Right atrium auricular region (tissue), 2 donors: ENCODE measurements around the gene NAA15. TPM values are rescaled to one million over a fixed set of nuclear protein-coding genes. Genes with fewer than 3 reads are reported as not detected.
"Not testable (repeated sequence)": the region's sequence is repeated elsewhere in the genome, so short reads cannot be mapped to it uniquely, and the experiment has no call there.

Source experiments
- DNase-seq: peaks from one replicate; pipeline ENCODE4 v3.0.0-alpha.2; 2019; ENCODE audit warnings: low spot score
- H3K27ac ChIP-seq, 2 donors: fragments of 200-600 bp; sonication (generic); 1 replicate in 1 of 2; 2 replicates in 1 of 2; pipeline ENCODE4 v1.5.1; 2016 to 2019
- H3K27me3 ChIP-seq, 2 donors: fragments of 200-600 bp; sonication (generic); one replicate each; pipeline versions ENCODE4 v1.5.1 to v1.6.0; 2017 to 2019
- H3K36me3 ChIP-seq: fragments of 200-600 bp; sonication (generic); one replicate; pipeline ENCODE4 v1.5.1; 2016
- H3K4me1 ChIP-seq, 2 donors: fragments of 200-600 bp; sonication (generic); one replicate each; pipeline versions ENCODE4 v1.5.1 to v1.6.0; 2017 to 2019
- H3K4me3 ChIP-seq, 2 donors: fragments of 200-600 bp; sonication (generic); 1 replicate in 1 of 2; 2 replicates in 1 of 2; pipeline ENCODE4 v1.5.1; 2017 to 2019; ENCODE audit warnings: mild to moderate bottlenecking in 1 of 2, moderate library complexity in 1 of 2
- H3K9me3 ChIP-seq, 2 donors: fragments of 200-600 bp; sonication (generic); one replicate each; pipeline ENCODE4 v1.5.1; 2019
- total RNA-seq, 2 donors: library from RNA; depleted of rRNA; stranded (reverse); fragments of >200 nt; gene quantifications; one replicate each; pipeline ENCODE4 v1.1.0, GENCODE V29; 2016
- TF ChIP-seq, protein P1 (sequence below), 2 donors: fragments of 200-600 bp; sonication (generic); IDR thresholded peaks; one replicate each; pipeline ENCODE4 v1.5.1; 2019; ENCODE audit warnings: antibody characterized with exemption in 2 of 2

The NAA15 gene
- total RNA-seq, 2 donors from 2014 or later: 21.5 to 24.2 TPM

GRCh38 chr4:139436122-139436521, 134.8 kb downstream of the NAA15 start:
- H3K4me1 ChIP-seq: no peaks in the 10 kb centered on the region
- H3K27me3 ChIP-seq: no peaks in the 10 kb centered on the region
- no peak overlapping the region for H3K4me3 ChIP-seq
- H3K9me3 ChIP-seq: peaks cover 0 to 24% of the 10 kb centered on the region in 2 donors
- DNase-seq: no peak
- TF ChIP-seq, protein P1, sequence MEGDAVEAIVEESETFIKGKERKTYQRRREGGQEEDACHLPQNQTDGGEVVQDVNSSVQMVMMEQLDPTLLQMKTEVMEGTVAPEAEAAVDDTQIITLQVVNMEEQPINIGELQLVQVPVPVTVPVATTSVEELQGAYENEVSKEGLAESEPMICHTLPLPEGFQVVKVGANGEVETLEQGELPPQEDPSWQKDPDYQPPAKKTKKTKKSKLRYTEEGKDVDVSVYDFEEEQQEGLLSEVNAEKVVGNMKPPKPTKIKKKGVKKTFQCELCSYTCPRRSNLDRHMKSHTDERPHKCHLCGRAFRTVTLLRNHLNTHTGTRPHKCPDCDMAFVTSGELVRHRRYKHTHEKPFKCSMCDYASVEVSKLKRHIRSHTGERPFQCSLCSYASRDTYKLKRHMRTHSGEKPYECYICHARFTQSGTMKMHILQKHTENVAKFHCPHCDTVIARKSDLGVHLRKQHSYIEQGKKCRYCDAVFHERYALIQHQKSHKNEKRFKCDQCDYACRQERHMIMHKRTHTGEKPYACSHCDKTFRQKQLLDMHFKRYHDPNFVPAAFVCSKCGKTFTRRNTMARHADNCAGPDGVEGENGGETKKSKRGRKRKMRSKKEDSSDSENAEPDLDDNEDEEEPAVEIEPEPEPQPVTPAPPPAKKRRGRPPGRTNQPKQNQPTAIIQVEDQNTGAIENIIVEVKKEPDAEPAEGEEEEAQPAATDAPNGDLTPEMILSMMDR (IDR thresholded peaks at IDR 0.05): no peak
- H3K27ac ChIP-seq: no peak overlapping the region
- H3K36me3 ChIP-seq: no peaks in the 10 kb centered on the region

GRCh38 chr4:139438141-139438540, 136.8 kb downstream of the NAA15 start:
- Histone ChIP-seq H3K27me3 (no peaks in the 10 kb centered on the region), H3K4me3 (no peak overlapping the region), H3K9me3 (peaks cover 0 to 24% of the 10 kb centered on the region in 2 donors), H3K36me3 (no peaks in the 10 kb centered on the region), H3K4me1 (no peaks in the 10 kb centered on the region), H3K27ac (no peak overlapping the region)
- TF ChIP-seq, protein P1 (IDR thresholded peaks at IDR 0.05): no peak
- DNase-seq: no peak

GRCh38 chr4:139441029-139441428, 139.7 kb downstream of the NAA15 start:
- H3K4me1 ChIP-seq: no peaks in the 10 kb centered on the region
- H3K27me3 ChIP-seq: no peaks in the 10 kb centered on the region
- TF ChIP-seq, protein P1 (IDR thresholded peaks at IDR 0.05): no peak
- DNase-seq: no peak
- no peak overlapping the region for H3K27ac ChIP-seq
- H3K9me3 ChIP-seq: peaks cover 0 to 24% of the 10 kb centered on the region in 2 donors
- no peak overlapping the region for H3K4me3 ChIP-seq
- no peaks in the 10 kb centered on the region for H3K36me3 ChIP-seq

GRCh38 chr4:139443661-139444060, 142.4 kb downstream of the NAA15 start:
- TF ChIP-seq, protein P1 (IDR thresholded peaks at IDR 0.05): no peak
- Histone ChIP-seq H3K4me3 (no peak overlapping the region), H3K27ac (no peak overlapping the region), H3K27me3 (no peaks in the 10 kb centered on the region), H3K36me3 (no peaks in the 10 kb centered on the region), H3K9me3 (peaks cover 0 to 6% of the 10 kb centered on the region in 2 donors), H3K4me1 (no peaks in the 10 kb centered on the region)
- no peak for DNase-seq

DNA sequence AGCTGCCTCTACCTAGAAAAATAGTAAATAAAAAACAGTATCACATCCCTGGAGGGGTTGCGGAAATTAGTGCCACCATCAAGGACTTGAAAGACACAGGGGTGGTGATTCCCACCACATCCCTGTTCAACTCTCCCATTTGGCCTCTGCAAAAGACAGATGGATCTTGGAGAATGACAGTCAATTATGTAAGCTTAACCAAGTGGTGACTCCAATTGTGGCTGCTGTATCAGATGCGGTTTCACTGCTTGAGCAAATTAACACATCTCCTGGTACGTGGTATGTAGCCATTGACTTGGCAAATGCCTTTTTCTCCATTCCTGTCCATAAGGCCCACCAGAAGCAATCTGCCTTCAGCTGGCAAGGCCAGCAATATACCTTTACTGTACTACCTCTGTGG, 143.6 kb downstream of the NAA15 start:
- H3K27me3 ChIP-seq, DNase-seq, H3K4me3 ChIP-seq, H3K4me1 ChIP-seq, H3K27ac ChIP-seq, H3K9me3 ChIP-seq, H3K36me3 ChIP-seq: not testable (repeated sequence)

DNA sequence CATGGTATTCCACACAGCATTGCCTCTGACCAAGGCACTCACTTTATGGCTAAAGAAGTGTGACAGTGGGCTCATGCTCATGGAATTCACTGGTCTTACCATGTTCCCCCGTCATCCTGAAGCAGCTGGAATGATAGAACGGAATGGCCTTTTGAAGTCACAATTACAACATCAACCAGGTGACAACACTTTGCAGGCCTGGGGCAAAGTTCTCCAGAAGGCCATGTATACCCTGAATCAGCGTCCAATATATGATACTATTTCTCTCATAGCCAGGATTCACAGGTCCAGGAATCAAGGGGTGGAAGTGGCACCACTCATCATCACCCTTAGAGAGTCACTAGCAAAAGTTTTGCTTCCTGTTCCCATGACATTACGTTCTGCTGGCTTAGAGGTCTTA, 145.8 kb downstream of the NAA15 start:
- not testable (repeated sequence) for H3K27me3 ChIP-seq, DNase-seq, H3K36me3 ChIP-seq, H3K27ac ChIP-seq, H3K4me1 ChIP-seq, H3K4me3 ChIP-seq, H3K9me3 ChIP-seq

DNA sequence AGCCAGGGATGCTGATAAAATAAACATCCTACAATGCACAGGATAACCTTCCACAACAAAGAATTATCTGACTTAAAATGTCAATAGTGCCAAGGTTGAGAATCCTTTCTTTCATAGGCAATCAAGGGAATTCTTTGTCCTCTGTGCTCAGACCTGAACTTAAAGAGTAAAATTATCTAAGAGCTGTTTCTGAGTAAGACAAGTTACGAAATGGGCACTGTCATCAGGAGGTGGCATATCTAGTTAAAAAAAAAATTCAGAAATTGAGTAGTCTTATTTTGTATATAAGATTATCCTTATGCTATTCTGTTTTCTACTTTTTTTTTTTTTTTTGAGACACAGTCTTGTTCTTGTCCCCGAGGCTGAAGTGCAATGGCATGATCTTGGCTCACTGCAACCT, 149.3 kb downstream of the NAA15 start:
- peaks cover 0 to 21% of the 10 kb centered on the region in 2 donors for H3K4me1 ChIP-seq
- H3K27me3 ChIP-seq: no peaks in the 10 kb centered on the region
- no peak overlapping the region for H3K4me3 ChIP-seq
- H3K27ac ChIP-seq: no peak overlapping the region
- H3K9me3 ChIP-seq: no peaks in the 10 kb centered on the region
- no peak for DNase-seq
- H3K36me3 ChIP-seq: no peaks in the 10 kb centered on the region
- TF ChIP-seq, protein P1 (IDR thresholded peaks at IDR 0.05): no peak
